Fibroblast of gingiva (primary cell): ENCODE data around the gene ADAMTS2.

Experiments used
- DNase-seq: peaks from one replicate; pipeline ENCODE4 v3.0.0-alpha.2; 2011; ENCODE audit warnings: low read depth

ADAMTS2 gene

GRCh38 chr5:179232091-179232735 is 113.0 kb downstream of the ADAMTS2 start:
- DNase-seq: no peak

GRCh38 chr5:179231309-179231708 is 114.0 kb downstream of the ADAMTS2 start:
- no peak for DNase-seq

DNA sequence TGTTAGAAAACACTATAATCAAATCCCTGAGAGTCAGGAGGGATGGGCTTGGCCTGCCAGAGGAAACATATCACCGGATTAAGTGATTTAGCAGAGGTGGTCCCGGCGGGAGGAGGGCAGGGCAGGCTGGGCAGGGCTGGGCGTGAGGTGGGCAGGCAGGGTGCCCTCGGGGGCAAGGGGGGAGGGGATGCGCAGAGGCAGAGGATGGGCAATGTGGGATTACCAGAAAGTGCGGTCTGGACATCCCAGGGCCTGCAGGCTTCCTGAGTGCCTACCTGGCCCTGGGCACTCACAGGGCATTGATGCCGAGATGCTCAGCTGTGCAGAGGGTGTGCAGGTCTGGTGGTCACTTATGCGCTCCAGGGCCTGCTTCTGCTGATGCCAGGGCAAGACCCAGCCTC is 115.2 kb downstream of the ADAMTS2 start:
- DNase-seq: no peak

- no peak for DNase-seq
Observed at GRCh38 chr5:179229331-179229831, 115.9 kb downstream of the ADAMTS2 start.

DNA sequence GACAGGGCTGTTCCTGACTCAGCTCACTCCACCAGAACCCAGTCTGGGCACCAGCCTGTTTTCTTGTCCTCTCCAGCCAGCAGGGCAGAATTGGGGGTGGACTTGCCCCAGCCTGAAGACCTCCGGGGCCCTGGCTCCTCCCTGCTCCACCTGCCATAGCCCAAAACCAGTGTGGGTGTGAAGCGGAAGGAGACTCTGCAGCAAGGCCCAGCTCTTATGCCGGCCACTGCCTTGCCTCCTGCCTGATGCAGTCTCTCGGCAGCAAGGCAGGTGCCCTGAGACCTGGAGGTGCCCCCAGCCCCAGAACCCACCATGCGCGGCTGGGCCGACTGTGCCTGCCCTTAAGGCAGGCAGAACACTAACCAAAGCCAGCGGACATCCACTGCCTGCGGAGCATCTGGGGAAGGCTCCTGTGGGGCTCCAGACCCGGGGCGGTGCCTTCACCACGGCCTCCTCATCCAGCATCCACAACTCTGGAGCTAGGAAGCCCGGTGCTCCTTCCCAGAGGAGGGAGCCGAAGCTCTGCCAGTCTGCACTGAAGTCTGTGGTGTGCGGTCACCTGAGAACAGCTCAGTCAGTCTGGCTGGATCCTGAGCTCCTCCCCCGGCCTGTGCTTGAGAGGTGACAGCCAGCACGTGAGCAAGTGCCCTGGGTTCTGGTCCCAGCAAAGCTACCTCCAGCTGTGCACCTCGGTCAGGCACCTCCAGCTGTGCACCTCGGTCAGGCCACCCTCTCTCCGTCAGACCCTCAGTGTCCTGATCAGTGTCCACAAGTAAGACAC is 116.7 kb downstream of the ADAMTS2 start:
- DNase-seq: no peak

GRCh38 chr5:179227580-179228311 is 117.5 kb downstream of the ADAMTS2 start:
- no peak for DNase-seq

- DNase-seq: no peak
Observed at GRCh38 chr5:179227229-179227579, 118.1 kb downstream of the ADAMTS2 start.

DNA sequence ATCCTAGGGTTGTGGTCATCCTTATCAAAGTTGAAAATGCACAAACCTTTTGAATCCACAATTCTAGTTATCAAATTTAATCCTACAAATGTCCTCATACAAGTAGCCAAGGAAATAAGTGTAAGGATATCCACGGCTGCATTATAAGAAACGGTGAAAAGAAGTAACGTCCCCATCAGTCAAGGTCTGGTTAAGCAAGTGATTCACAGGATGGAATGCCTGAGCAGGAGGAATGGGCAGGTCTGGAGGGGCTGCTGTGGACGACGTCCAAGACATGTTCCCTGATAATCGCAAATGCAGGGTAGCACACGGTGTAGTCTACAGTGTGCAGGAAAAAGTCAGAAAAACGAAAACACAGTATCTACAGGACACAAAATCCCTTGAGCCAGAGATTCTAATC is 118.6 kb downstream of the ADAMTS2 start:
- no peak for DNase-seq

- no peak for DNase-seq
Observed at GRCh38 chr5:179225387-179225786, 119.9 kb downstream of the ADAMTS2 start.

- DNase-seq: no peak
Observed at GRCh38 chr5:179224741-179225140, 120.5 kb downstream of the ADAMTS2 start.

GRCh38 chr5:179223961-179224360 is 121.3 kb downstream of the ADAMTS2 start:
- no peak for DNase-seq

DNA sequence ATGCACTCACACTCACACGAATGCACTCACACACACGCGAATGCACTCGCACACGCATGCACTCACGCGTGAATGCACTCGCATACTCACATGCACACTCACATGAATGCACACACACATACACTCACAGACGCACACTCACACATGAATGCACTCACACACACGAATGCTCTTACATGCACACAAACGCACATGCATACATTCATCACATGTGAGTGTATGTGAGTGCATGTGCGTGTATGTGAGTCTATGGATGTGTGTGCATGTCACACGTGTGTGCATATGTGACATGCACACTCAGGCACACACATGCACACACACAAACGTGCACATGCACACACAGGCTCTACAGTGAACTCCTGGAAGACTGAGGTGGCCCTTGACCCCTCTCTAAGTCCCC is 121.7 kb downstream of the ADAMTS2 start:
- no peak for DNase-seq

GRCh38 chr5:179222246-179223017 is 122.8 kb downstream of the ADAMTS2 start:
- no peak for DNase-seq

DNA sequence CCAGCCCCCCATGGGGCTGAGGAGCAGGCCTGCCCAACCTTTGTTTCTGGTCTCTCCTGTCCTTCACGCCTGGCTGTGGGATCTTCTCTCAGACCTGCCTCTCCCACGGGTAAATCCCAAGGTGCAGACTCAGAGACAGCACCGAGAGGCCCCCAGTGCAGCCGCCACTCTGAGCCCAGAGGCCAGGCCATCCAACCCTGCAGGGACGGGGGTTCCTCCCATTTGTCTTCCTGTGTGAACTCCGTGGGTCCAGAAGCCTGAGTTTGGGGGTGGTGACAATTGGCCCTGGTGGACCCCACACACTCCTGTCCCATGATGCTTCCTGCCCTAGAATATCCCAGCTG is 123.4 kb downstream of the ADAMTS2 start:
- DNase-seq: no peak

DNA sequence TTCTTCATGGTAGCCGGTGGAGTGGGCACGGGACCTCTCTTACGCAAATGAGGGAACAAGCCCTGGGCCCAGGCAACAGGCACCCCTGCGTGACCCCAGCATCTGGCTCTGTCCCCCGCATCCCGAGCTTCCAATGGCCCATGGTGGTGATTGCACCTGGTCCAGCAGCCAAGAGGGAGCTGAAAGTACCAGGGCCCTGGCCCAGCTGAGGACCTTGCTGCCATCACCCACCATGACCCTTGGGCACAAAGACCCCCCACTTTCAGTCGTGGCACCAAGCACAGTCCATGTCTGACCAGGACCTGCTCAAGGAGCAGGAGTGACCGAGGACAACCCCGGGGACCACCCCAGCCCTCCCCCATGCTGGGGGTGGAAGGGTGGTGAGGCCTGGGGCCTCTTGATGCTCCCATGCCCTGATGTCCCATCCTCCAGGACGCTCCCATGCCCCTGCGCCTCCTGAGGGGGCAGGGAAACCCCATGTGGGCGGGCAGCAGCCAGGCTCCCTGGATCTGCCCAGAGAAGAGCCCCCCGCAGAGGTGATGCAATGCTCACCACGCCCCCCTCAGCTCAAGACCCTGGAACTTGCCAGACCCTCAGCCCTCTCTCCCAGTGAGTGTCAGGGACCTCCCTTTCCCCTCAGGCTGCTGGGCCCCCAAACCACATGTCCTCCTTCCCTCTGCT is 123.9 kb downstream of the ADAMTS2 start:
- no peak for DNase-seq

DNA sequence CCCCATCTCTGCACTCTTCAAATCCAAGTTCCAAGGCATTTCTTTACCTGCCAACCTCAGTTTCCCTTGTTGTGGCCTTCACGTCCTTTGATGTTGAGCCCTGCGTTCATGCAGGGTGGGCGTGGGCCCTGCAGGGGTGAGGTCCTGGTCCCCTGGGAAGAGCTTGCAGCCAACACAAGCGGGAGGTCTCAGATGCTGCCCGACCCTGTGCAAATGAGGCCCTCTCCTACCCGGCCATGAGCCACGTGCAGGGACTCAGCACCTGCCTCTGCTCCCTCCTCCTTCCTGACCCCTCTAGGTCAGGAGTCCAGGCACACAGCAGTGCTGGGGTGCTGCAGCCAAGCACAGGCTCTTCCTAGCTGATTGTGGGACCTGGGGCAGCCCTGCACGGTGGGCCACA is 124.5 kb downstream of the ADAMTS2 start:
- no peak for DNase-seq

- DNase-seq: no peak
Observed at GRCh38 chr5:179219661-179220620, 125.3 kb downstream of the ADAMTS2 start.

DNA sequence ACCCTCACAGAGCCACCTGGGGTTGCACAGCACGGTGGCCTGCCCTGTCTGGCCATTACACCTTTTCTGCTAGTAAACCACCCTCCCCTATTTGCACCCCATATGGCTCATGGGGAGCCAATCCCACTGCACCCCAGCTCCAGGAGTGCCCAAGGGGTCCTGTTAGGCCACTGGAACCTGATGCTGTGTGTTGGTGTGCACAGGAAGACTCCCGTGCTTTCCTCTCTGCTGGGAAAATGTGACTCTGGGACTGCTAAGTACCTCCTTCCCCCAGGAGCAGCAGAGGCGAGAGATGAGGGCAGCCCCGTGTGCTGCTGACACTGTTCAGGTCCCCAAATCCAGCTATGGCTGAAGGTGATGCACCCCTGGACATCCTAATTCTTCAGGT is 126.3 kb downstream of the ADAMTS2 start:
- no peak for DNase-seq

DNA sequence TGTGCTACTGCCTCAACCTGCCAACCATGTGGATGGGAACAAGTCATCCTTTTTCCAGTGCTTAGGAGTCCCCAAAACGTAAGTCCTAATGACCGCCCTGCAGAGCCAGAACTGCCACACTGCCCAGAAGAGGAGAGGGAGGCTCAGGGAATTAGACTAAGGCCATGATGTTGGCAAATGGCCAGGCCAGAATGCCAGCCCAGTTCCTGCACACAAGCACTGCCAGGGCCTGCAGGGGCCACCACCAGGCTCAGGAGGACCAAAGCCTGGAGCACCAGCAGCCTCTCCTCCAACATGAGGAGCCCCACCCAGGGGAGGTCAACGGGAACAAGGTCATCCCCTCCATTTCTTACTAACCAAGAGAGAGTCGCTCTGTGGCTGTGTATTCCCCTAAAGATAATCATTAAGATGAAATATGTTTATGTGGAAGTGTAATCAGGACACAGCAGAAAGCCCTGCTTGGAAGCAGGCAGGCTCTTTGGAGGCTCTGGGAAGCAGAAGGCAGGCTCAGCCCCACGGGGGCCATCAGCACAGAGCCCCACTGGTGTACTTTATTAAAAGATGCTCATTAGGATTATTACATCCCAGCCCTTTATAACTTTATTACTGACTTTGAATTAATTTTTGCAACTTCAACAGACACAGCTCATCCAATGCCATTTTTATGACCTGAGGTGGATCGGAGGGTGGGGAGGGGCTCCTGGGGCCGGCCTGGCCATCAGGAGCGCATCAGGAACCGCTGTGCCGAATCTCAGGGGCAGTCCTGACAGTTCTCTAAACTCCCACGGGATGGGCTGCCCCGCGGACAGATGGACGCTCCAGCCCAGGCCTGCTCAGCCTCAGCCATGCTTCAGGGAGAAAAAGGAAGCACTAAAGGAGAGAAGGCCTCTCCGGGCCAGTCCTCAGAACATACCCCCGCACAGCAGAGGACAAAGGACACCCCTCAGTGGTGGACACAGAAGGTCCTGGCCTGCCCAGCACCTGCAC is 127.0 kb downstream of the ADAMTS2 start:
- no peak for DNase-seq
